ENCODE results near the gene COX8A. TPM values are rescaled to one million over a fixed set of nuclear protein-coding genes. Genes with fewer than 3 reads are reported as not detected.

COX8A gene
- total and polyA plus RNA-seq, 2 of the 8 experiments (the other 6 are each of a cell fraction or from before 2014, with no cell fraction given), result 365 to 1,720 TPM

DNA sequence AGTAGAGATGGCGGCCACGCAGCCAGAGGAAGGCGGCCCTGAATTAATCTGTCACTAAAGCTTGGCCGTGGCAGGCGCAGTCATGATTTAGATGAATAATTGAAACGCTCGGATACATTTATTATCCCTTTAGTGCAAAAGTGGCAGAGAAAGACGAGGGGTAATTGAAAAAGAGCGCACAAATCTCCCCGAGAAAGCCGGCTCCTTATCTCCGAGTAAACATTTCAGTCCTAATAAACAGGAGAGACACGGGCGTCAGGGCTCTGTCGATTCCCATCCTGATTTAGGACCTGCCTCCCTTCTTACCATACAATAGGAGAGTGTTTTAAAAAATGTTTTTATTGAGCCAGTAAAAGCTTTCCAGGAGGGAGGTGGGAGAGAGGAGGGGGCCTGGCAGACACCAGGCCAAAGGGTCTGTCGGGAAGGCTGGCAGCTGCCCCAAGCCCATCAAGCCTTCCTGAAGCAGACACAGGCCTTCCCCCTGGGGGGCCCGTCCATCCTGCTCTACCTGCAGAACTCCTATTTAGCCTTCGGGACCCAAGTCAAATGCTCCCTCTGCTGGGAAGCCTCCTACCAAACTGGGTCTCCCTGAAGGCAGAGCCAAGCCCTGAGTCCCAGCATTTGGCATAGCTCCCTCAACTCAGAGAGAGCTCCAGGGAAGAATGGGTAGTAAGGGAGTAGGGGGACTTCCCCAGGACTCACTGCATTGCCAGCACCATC lies 34.7 kb downstream of the COX8A start:
- no peak overlapping the region for H2BK120ac ChIP-seq (replicated peaks; ENCODE audit: low read depth, low read length)
- H4K91ac ChIP-seq (replicated peaks; ENCODE audit: insufficient read length, low read length), result no peak overlapping the region
- H3K56ac ChIP-seq (replicated peaks; ENCODE audit: insufficient read length, low read depth, low read length), result no peak overlapping the region
- H3K4me1 ChIP-seq (replicated peaks in 1 of 4; ENCODE audit: control insufficient read depth in 3 of 4, insufficient read depth in 4 of 4, low read length in 3 of 4), result peaks cover 0 to 15% (median 9%) of the 10 kb centered on the region in 4 experiments; a peak in 5 of 7 replicates
- H3K14ac ChIP-seq (ENCODE audit: insufficient read length), result no peak overlapping the region
- H3K23ac ChIP-seq (ENCODE audit: insufficient read length), result no peak overlapping the region
- peaks cover 21% of the 10 kb centered on the region; the same call in 1 of the 2 replicates for H3K23me2 ChIP-seq (ENCODE audit: low read depth, low read length)
- peaks cover 28 to 92% (median 74%) of the 10 kb centered on the region in 4 experiments for H3K27me3 ChIP-seq (replicated peaks in 1 of 4; ENCODE audit: control insufficient read depth in 3 of 4, extremely low read depth in 1 of 4, insufficient read depth in 3 of 4, low read length in 3 of 4)
- CTCF ChIA-PET (ENCODE audit: partially characterized antibody), result interaction anchor here (0.7 to 6.3 kb wide), 8 partner anchors 8 to 139 kb away, joined by 3 to 43 read pairs (median 8); no protein-coding TSS in a partner anchor
- no peak overlapping the region for H2BK15ac ChIP-seq (ENCODE audit: low read length)
- H3K79me1 ChIP-seq (ENCODE audit: low read depth, low read length), result no peaks in the 10 kb centered on the region; the same call in 1 of the 2 replicates
- no peak overlapping the region for H3K27ac ChIP-seq (ENCODE audit: low read depth, low read length)
- H3K36me3 ChIP-seq (ENCODE audit: control insufficient read depth in 2 of 4, insufficient read depth in 4 of 4, low read length in 3 of 4), result no peaks in the 10 kb centered on the region
- no peaks in the 10 kb centered on the region for H3K79me2 ChIP-seq (ENCODE audit: control insufficient read depth in 1 of 2, insufficient read depth in 2 of 2, low read length in 2 of 2)
- no peak overlapping the region for H3K4me2 ChIP-seq (ENCODE audit: insufficient read depth in 1 of 2, low read depth in 2 of 2, low read length in 2 of 2)
- 80% methylated on average over 18 of the region's 18 CpGs; no CpG with 5 or more reads in 1 of the 2 experiments for WGBS, 2 experiments (ENCODE audit: extremely low coverage in 1 of 2, insufficient coverage in 1 of 2, insufficient read length in 1 of 2, insufficient replicate concordance in 2 of 2, low coverage in 1 of 2, low lambda C conversion rate in 2 of 2, missing lambda C conversion rate in 1 of 2)
- H2AFZ ChIP-seq (ENCODE audit: low read length), result no peak overlapping the region
- FAIRE-seq (no peak), DNase-seq (ENCODE audit: low read depth in 1 of 2, low spot score in 2 of 2) (no peak)
- no peak overlapping the region for H3K4ac ChIP-seq (replicated peaks; ENCODE audit: insufficient read length, low read depth, low read length)
- TF ChIP-seq, protein P1, sequence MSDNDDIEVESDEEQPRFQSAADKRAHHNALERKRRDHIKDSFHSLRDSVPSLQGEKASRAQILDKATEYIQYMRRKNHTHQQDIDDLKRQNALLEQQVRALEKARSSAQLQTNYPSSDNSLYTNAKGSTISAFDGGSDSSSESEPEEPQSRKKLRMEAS (IDR thresholded peaks at IDR 0.05), result no peak
- peak in 1 of 2 experiments; percentile 1; a peak in 1 of 4 replicates for TF ChIP-seq RAD21 (IDR thresholded peaks at IDR 0.05 in 1 of 2, conservative IDR thresholded peaks at IDR 0.05 in 1 of 2; ENCODE audit: low read depth in 2 of 2, low read length in 2 of 2)
- H2BK5ac ChIP-seq (ENCODE audit: low read depth, low read length), result no peak overlapping the region
- H3K9ac ChIP-seq (replicated peaks in 1 of 4; ENCODE audit: extremely low read depth in 1 of 4, low read depth in 3 of 4, low read length in 3 of 4), result no peak overlapping the region
- H4K20me1 ChIP-seq (replicated peaks in 1 of 2; ENCODE audit: control insufficient read depth in 1 of 2, insufficient read depth in 2 of 2, low read length in 2 of 2), result peaks cover 1 to 2% of the 10 kb centered on the region in 2 experiments
- H3K18ac ChIP-seq (ENCODE audit: extremely low read depth, low read length), result no peak overlapping the region
- H4K8ac ChIP-seq (ENCODE audit: extremely low read depth, insufficient read depth, low read length), result no peak overlapping the region
- H3K9me3 ChIP-seq (ENCODE audit: insufficient read depth in 2 of 2, low read depth in 1 of 2, low read length in 1 of 2), result peaks cover 0 to 6% of the 10 kb centered on the region in 2 experiments; a peak in 1 of 4 replicates
- no peak overlapping the region for H4K5ac ChIP-seq (ENCODE audit: insufficient read length, low read depth, low read length)
- no peak overlapping the region for H2AK5ac ChIP-seq (ENCODE audit: low read depth, low read length)
- POLR2A ChIA-PET (ENCODE audit: partially characterized antibody), result interaction anchor here (0.8 to 1.2 kb wide), 3 partner anchors 9 to 19 kb away, joined by 3 to 5 read pairs (median 3); no protein-coding TSS in a partner anchor
- no peak overlapping the region for H3K4me3 ChIP-seq (ENCODE audit: extremely low read depth in 1 of 4, insufficient read depth in 2 of 4, low read depth in 3 of 4, low read length in 4 of 4)
- no peak overlapping the region for H2BK20ac ChIP-seq (ENCODE audit: low read length)
- H2BK12ac ChIP-seq (ENCODE audit: low read depth, low read length), result no peak overlapping the region
